Measurements from ENCODE around the gene SPAG16.

DNA sequence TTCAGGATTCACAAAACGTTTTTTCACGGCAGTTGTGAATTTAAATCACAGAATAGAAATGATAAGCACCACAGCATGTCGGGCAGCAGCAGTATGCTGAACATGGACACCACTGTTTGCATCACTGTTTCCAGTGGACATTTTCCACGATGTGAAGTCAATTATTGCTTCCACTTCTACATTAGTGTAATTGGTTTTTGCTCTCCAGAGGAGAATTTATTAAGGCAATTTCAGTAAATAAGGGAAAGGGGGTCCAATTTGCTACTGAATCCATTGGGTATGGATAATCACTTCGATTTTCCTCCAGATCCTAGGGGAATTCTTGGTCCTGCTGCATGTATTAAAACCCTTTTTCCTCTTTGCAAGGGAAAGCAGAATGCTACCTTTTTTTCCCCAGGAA, 1096.4 kb downstream of the SPAG16 start:
- TF ChIP-seq, protein P1, sequence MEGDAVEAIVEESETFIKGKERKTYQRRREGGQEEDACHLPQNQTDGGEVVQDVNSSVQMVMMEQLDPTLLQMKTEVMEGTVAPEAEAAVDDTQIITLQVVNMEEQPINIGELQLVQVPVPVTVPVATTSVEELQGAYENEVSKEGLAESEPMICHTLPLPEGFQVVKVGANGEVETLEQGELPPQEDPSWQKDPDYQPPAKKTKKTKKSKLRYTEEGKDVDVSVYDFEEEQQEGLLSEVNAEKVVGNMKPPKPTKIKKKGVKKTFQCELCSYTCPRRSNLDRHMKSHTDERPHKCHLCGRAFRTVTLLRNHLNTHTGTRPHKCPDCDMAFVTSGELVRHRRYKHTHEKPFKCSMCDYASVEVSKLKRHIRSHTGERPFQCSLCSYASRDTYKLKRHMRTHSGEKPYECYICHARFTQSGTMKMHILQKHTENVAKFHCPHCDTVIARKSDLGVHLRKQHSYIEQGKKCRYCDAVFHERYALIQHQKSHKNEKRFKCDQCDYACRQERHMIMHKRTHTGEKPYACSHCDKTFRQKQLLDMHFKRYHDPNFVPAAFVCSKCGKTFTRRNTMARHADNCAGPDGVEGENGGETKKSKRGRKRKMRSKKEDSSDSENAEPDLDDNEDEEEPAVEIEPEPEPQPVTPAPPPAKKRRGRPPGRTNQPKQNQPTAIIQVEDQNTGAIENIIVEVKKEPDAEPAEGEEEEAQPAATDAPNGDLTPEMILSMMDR (conservative IDR thresholded peaks at IDR 0.05 in 1 of 2, IDR thresholded peaks at IDR 0.05 in 1 of 2; ENCODE audit: low read depth in 1 of 2, low read length in 2 of 2) = no peak
- TF ChIP-seq EZH2 (IDR thresholded peaks at IDR 0.05; ENCODE audit: low read length, missing control alignments) = no peak

All from fibroblast of lung (primary cell).